D341Med (cell line): ENCODE data around the gene DNAJC30.

Experiments
- DNase-seq: peaks from one replicate; pipeline ENCODE4 v3.0.0; 2012; ENCODE audit warnings: low spot score

DNAJC30 gene

DNA sequence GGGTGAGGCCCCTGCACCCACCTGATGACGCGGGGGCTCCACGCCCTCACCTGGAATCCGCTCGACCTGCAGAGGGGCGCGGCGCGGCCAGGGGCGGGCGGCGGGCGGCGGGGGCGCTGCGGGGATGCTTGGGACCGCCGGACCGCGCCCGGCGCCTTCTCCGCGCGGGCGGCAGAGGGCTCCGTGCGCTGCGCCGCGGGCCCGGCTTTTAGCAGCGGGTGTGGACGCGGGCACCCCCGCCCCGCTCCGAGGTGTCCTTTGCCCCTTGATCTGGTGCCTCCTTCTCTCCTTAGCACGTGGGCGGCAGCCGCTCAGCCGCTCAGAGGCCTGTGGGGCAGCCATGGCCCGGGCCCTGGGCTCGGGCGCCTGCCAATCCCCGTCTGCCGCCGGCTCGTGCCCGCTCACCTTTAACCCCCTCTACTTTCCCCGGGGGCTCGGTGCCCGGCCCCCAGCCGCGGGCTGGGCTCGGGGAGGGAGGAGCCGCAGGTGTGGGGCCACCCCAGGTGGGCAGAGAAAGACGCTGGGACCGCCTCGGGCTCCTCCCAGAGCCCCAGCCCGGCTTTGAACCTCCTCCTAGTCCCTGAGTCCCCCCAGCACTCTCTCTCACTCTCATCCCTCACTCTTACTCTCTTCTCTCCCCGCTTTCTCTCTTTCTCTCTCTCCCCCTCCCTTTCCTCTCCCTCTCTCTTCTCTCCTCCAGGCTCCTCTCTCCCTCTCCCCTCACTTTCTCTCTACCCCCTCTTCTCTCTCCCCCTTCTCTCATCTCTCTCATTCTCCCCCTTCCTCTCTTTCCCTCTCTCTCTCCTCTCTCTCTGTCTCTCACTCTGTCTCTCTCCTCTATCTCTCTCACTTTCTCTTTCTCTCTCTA is 35.3 kb downstream of the DNAJC30 start:
- DNase-seq, result peak; percentile 86

DNA sequence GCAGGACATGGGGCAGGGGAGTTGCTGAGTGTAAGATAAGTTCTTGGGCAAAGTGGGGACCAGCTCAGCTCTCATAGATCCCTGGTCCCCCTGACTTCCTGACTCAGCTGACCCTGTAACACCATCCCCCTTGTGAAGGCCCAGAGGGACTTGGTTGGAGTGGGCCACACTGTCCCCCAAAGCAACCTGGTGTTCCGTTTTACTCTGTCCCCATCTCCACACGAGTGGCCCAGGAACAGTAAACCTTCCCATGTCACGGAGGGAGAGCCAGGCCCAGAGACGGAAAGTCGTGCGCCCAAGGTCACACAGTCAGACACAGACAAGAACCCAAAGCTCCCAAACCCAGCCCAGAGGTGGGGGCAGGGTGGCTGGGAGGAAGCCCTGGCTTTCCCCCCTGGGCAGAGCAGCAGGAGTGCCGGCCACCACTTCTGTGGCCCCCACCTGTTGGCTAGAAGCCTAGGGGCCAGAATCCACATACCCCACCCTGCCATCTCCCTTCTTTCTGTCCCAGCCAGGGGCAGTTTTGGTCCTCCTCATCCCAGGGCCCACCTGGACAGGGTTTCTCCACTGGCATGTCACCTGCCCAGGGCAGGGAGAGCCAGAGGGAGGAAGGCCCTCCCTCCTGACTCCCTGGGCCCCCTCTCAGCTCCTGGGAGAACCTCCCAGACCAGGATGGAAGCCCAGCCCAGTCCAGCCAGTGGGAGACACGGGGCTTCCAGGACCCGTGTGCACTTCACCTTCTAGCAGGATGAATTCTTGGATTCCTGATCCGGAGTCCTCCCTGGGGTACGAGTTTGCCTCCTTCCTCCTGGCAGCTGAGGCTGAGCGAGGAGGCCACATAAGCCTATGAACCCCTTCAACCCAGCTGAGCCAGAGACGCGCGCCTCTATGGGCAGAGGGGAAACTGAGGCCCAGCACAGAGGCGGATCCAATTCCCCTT is 36.2 kb downstream of the DNAJC30 start:
- no peak for DNase-seq

DNA sequence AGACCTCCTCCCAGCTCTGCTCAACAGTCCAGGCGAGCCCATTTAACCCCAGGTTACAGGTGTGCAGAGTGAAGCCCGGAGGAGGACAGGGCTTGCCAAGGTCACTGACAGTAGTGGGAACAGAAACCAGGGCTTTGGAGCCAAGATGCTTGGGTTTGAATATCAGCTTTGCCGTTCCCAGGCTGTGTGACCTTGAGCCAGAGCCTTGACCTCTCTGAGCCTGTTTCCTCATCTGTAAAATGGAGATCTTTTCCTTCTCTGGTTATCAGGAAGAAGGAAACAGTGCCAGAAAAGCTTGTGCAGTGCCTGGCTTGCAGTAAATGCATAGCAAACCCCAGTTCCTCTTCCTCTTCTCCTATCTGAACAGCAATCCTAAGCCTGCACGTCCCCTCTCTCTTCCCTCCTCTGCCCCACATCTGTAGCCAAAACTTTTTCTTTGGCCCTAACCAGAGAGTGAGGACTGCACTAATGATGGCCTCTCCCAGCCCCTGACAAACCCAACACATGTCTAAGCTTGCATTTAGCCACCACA is 37.5 kb downstream of the DNAJC30 start:
- no peak for DNase-seq

DNA sequence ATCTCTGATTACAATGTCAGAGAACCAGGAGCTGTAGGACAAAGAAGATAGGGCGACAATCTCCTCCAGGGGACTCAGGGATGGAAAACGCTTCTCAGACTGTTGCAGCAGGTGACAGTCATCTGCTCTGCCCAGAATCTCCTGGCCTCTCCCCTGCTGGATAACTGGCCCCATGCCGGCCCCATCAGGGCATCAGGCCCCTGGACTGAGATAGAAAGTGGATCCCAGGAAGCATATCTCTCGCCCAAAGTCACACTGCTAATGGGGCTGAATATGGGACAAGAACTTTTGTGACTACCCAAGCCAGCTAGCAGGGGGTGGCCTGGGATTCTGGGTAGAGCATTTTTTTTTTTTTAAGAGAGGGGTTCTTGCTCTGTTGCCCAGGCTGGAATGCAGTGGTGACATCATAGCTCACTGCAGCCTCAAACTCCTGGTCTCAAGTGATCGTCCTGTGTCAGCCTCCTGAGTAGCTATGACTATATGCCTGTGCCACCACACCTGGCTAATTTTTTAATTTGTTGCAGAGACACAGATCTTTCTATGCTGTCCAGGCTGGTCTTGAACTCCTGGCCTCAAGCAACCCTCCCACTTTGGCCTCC is 38.5 kb downstream of the DNAJC30 start:
- DNase-seq, result no peak

DNA sequence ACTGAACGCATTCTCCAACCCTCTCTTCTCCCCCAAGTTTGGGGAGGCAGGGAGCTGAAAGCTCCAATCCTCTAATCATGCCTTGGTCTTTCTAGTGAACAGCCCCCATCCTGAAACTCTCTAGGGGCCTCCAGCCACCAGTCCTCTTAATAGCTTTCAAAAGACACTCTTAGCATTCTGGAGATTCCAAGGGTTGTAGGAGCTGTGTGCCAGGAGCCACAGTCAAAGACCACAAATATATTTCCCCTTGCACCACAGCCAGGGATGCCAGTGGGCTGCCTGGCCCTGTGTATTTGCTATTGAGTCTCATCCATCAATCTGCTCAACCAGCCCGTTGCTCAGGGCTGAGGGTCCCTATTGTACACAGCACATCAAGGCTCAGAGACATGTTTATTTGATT is 40.4 kb downstream of the DNAJC30 start:
- DNase-seq, result no peak

DNA sequence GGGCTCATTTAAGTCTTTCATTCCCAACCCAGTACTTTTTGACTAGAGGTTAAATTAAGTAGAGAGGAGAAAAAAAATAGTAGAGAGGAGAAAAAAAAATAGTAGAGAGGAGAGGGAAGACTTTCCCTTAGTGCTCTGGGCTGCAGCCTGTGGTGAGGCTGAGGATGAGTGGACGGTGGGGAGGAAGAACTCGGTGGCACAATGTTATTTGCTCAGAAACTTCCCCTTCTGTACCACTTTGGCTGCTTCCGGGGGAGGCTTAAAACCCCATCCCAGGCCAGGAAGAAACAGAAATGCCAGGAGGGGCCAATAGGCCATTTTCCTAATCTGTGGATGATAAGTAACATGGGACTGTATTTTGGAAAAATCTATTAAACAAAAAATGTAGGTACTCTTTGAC is 44.3 kb downstream of the DNAJC30 start:
- no peak for DNase-seq

DNA sequence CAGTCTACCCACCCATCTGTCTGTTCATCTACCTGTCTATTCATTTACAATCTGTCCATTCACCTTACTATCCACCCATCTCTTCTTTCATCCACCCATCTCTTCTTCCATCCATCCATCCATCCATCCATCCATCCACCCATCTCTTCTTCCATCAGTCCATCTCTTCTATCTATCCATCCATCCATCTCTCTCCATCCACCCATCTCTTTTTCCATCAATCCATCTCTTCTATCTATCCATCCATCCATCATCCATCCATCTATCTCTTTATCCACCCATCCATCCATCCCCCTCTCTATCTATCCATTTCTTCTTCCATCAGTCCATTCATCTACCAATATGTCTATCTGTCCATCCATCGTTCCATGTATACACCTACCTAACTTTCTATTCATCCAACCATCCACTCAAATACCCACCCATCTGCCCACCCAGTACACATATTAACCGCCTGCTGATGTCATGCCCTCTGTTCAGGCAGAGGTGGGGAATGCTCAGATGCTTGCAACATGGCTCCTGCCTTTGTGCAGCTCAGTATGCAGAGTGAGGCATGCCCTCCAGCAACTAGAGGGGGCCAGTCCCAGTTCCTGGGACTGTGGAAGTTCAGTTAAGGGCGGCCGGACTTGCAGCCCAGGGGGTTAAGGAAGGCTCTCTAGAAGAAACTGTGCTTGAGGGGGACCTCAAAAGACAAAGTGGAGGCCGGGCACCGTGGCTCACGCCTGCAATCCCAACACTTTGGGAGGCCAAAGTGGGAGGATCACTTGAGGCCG is 47.6 kb downstream of the DNAJC30 start:
- no peak for DNase-seq

DNA sequence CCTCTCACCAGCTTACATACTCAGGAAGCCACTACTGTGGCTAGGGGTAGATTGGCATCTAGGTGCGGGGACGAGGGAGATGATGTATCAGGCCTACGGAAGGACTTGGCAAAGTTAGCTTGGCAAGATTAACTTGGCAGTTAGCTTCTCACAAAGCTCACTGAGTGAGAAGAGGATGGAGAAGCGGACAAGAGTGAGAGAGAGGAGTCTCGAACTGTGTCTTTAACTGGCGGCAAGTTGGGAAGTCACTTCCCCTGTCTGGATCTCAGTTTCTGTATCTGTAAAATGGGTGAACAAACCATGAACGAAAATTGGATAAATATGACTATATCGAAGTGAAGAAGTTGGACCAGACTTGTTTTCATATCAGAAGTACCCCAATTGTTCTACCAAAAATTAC is 49.4 kb downstream of the DNAJC30 start:
- DNase-seq, result no peak

DNA sequence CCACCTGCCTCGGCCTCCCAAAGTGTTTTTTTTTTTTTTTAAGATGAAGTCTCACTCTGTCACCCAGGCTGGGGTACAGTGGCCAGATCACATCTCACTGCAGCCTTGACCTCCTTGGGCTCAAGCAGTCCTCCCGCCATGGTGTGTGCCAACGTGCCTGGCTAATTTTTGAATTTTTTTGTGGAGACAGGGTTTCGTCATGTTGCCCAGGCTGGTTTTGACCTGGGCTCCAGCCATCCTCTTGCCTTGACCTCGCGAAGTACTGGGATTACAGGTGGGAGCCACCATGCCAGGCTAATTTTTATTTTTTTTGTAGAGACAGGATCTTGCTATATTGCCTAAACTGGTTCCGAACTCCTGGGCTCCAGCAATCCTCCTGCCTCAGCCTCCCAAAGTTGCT is 49.9 kb downstream of the DNAJC30 start:
- no peak for DNase-seq

DNA sequence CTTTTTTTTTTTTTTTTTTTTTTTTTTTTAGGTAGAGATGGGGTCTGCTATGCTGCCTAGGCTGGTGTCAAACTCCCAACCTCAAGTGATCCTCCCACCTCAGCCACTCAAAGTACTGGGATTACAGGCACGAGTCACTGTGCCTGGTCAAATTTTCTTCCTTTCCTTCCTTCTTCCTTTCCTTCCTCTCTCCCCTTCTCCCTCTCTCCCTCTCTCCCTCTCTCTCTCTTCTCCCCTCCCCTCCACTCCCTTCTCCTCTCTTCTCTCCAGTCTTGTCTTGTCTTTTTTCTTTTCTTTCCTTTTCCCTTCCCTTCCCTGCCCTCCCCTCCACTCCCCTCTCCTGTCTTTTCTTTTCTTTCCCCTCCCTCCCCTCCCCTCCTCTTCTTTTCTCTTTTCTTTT is 51.7 kb downstream of the DNAJC30 start:
- no peak for DNase-seq
